PC-3 (cell line): ENCODE measurements around the gene PLEK2.

Experiments used
- EZH2phosphoT487 ChIP-seq: fragments of 300-600 bp; sonication (generic); IDR thresholded peaks from 2 replicates; pipeline ENCODE4 v1.6.1; 2018; ENCODE audit warnings: mild to moderate bottlenecking, antibody characterized with exemption, low read length, borderline replicate concordance
- TF ChIP-seq, protein P1 (sequence below): fragments of 300-600 bp; sonication (generic); conservative IDR thresholded peaks from 2 replicates; pipeline ENCODE4 v1.5.1; 2017; ENCODE audit warnings: antibody characterized with exemption, low read depth, mild to moderate bottlenecking, low read length

DNA sequence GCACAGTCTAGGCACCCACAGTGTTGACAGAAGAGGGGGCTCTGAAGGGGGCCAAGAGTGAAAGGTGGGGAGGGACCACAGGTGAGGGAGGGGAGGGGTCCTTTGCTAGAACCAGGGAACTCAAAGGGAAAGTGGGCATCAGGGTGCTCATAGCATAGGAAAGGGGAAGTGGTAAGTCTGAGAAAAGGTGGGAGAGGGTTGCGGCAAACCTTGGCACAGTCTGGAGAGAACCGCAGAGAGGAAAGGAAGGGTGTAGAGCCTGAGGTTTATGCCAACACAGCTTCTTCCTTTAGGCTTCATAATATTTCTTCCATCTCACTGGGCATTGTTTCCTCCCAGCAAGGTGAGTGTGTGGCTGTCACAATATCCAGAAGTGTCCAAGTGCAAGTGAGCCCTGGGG, 11.5 kb upstream of the PLEK2 start:
- TF ChIP-seq, protein P1, sequence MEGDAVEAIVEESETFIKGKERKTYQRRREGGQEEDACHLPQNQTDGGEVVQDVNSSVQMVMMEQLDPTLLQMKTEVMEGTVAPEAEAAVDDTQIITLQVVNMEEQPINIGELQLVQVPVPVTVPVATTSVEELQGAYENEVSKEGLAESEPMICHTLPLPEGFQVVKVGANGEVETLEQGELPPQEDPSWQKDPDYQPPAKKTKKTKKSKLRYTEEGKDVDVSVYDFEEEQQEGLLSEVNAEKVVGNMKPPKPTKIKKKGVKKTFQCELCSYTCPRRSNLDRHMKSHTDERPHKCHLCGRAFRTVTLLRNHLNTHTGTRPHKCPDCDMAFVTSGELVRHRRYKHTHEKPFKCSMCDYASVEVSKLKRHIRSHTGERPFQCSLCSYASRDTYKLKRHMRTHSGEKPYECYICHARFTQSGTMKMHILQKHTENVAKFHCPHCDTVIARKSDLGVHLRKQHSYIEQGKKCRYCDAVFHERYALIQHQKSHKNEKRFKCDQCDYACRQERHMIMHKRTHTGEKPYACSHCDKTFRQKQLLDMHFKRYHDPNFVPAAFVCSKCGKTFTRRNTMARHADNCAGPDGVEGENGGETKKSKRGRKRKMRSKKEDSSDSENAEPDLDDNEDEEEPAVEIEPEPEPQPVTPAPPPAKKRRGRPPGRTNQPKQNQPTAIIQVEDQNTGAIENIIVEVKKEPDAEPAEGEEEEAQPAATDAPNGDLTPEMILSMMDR = no peak
- no peak for TF ChIP-seq EZH2phosphoT487
